Right ventricle myocardium inferior (tissue), 1 donor: ENCODE data around the gene GM2A. TPM values are rescaled to one million over a fixed set of nuclear protein-coding genes. Genes with fewer than 3 reads are reported as not detected.
"Not testable (repeated sequence)": the region's sequence is repeated elsewhere in the genome, so short reads cannot be mapped to it uniquely, and the experiment has no call there.

Experiments
- ATAC-seq: fragments of 200-7000 bp; cut with Tn5 transposase; one replicate; pipeline ENCODE4 v1.9.1; 2020; ENCODE audit warnings: mild to moderate bottlenecking, moderate library complexity
- DNase-seq: peaks from one replicate; pipeline ENCODE4 v3.0.0; 2021; ENCODE audit errors: missing footprints
- intact Hi-C: fragments of 100-400 bp; cut with DNase I; formaldehyde crosslinking; loops from one replicate; pipeline ENCODE4 v1.11.0; 2022
- total RNA-seq: library from RNA; stranded (reverse); fragmentation: NEBNext Ultra II Directional; extraction: Animal tissue kit (Norgen Biotek cat#: 25700); gene quantifications from one replicate; pipeline ENCODE4 v1.2.1, GENCODE V29; 2021
- donor health status: DM: no; HTN: yes; CAD: no; lungs with severe emphysema.

Gene GM2A
- total RNA-seq, 1 donor from 2014 or later = 28.4 TPM

DNA sequence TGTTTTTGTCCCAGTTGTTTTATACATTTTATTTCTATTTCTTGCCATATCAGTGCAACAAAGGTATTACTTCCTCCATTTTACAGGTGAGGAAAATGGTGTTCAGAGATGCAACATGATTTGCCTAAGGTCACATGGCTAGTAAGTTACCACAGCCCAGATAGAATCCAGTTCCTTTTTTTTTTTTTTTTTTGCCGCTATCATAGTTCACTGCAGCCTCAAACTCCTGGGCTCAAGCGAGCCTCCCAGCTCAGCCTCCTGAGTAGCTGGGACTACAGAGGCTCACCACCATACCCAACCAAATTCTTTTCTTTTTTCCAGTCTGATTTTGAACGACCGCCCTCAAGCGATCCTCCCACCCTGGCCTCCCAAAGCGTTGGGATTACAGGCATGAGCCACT lies 28.6 kb upstream of the GM2A start:
- ATAC-seq (no peak), DNase-seq (no peak)
- intact Hi-C loops = loop anchor here (5.0 kb wide), 1 partner anchor 67 kb away; the partner anchor contains the start of gene ANXA6

- DNase-seq (no peak), ATAC-seq (no peak)
- intact Hi-C loops = no loop called here
Observed at GRCh38 chr5:151225071-151225470, 27.9 kb upstream of the GM2A start.

- DNase-seq (no peak), ATAC-seq (no peak)
- intact Hi-C loops = no loop called here
Observed at GRCh38 chr5:151225475-151225874, 27.5 kb upstream of the GM2A start.

DNA sequence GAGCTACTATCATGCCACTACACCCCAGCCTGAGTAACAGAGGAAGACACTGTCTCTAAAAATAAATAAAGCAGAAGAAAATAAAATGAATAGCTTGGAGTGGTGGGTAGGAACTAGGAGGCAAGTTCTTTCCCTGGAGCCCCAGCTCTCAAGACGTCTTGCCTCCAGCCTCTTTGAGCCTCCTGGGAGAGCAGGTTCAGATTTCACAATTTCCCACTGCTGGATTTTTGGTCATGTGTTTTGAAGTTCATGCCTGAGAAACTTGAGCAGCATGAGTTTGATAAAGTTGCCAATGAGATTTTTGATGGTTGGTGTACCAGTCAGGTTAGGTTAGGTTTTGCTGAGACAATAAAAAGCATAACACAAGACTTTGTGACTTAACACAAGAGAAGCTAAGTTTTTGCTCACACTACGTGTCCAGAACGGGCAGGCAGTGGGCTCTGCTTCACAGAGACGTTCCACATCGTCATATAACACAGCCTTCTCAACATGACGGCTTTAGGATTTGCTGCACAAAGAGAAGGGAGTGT lies 25.0 kb upstream of the GM2A start:
- DNase-seq = no peak
- no peak for ATAC-seq
- intact Hi-C loops = no loop called here

GRCh38 chr5:151228986-151229385 lies 24.0 kb upstream of the GM2A start:
- intact Hi-C loops = no loop called here
- DNase-seq = no peak
- no peak for ATAC-seq

DNA sequence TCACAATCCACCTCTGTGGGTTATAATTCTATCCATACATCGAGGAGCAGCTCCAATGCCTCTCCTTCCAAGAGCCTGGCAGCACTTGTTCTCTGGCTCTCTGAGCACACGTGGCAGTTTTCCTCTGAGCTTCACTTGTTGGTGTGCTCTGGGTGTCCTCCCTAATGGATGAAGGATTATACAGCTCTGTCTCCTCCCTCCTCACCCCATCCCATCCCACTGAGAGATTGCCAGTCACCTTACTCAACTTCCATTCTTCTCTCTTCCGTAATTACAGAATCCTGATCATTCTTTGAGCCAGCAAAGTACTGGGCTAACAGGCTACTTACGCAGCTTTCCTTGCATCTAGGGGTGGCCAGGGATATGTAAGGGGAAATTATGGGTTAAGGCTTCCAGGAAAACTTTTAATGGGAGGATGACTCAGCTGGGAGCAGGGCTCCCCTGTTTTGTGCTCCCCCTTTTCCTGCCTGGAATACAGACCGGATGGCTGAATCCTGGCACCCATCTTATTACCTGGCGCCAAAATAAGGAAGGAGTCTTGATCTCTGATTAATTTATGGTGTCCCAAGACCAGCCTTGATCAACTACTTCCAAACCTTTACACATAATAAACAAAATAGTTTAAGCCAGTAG lies 22.8 kb upstream of the GM2A start:
- no peak for DNase-seq
- intact Hi-C loops = no loop called here
- ATAC-seq = no peak

DNA sequence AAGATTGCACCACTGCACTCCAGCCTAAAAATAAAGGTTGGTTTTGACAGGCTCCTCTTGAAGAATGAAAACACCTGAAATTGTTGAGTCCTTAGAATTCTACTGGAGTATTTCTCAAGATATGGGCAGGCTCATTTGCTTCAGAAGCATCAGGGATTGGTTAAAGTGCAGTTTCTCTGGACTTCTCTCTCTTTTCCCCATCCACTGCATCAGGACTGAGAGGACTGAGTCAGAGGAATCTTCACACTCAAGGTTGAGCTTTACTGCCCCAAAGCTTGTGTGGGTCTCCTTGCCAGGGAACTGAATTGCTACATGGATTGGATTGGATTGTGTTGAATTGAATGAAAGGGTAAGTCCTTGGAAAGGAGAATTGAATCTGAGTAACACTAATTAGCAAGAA lies 21.6 kb upstream of the GM2A start:
- intact Hi-C loops = no loop called here
- DNase-seq = no peak
- ATAC-seq = no peak

- intact Hi-C loops = no loop called here
- no peak for DNase-seq
- ATAC-seq = no peak
Observed at GRCh38 chr5:151233616-151234085, 19.3 kb upstream of the GM2A start.

DNA sequence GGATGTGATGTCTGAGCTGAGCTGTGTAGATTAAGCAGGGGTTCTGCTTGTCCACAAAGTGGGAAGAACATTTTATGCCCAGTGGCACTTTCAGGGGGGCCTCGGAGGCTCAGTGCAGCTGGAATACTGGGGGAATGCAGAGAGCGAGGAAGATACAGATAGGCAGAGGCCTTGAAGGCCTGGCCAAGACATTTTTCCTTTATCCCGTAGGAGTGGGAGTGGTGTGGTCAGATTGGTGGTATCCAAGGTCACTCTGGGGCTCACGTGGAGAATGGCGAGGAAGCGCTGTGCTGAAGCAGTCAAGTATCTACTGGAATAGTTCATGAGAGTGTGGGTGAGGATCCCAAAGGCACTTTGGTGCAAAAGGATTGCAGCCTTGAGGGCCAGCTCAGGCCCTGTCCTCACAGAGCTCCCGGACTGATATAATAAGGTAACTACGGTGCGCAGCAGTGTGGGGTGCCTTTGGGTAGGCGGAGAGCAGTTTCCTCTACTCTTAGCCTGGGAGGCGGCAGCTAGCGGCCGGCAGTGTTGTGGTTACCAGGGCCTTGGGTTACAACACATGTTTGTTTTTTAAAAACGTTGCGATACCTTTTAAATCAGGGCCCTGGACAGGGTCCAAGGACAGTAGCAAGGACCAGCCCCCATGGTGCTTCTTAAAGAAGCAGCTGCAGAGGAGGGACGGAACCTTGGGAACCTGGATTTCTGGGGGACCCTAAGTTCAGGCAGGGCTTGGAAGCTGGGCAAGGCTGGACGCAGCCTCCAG lies 18.3 kb upstream of the GM2A start:
- peak; percentile 88 for DNase-seq
- peak; percentile 85 for ATAC-seq
- intact Hi-C loops = loop anchor here (5.0 kb wide), 1 partner anchor 172 kb away; no protein-coding TSS in a partner anchor

GRCh38 chr5:151235239-151235571 lies 17.8 kb upstream of the GM2A start:
- intact Hi-C loops = loop anchor here (5.0 kb wide), 1 partner anchor 173 kb away; no protein-coding TSS in a partner anchor
- DNase-seq, ATAC-seq: not testable (repeated sequence)

GRCh38 chr5:151236888-151237287 lies 16.1 kb upstream of the GM2A start:
- ATAC-seq (no peak), DNase-seq (no peak)
- intact Hi-C loops = loop anchor here (5.0 kb wide), 1 partner anchor 175 kb away; no protein-coding TSS in a partner anchor

DNA sequence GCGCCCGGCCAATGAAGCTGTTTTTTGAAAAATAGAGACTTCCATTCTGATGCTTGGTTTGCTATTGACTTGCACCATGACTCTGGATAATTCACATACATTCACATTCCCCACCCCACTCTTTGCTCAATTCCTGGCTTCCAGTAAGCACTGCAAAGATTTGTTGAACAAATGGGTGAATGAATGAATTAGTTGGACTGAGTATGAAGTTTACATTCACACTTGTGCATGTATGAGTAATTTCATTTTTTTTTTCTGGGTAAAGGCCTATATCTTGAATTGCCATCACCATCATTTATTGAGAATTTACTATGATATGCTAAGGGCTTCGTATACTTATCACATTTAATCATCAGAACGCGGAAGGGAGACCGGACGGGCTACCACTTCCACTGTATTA lies 15.3 kb upstream of the GM2A start:
- ATAC-seq = no peak
- DNase-seq = no peak
- intact Hi-C loops = loop anchor here (2.0 to 5.0 kb wide), 4 partner anchors 15 to 175 kb away; no protein-coding TSS in a partner anchor

GRCh38 chr5:151238303-151238741 lies 14.7 kb upstream of the GM2A start:
- ATAC-seq = peak; percentile 90
- intact Hi-C loops = loop anchor here (2.0 to 5.0 kb wide), 4 partner anchors 16 to 176 kb away; no protein-coding TSS in a partner anchor
- DNase-seq = no peak

GRCh38 chr5:151239237-151239861 lies 13.6 kb upstream of the GM2A start:
- intact Hi-C loops = loop anchor here (2.0 to 5.0 kb wide), 4 partner anchors 17 to 177 kb away; no protein-coding TSS in a partner anchor
- peak; percentile 75 for ATAC-seq
- DNase-seq = peak; percentile 96

DNA sequence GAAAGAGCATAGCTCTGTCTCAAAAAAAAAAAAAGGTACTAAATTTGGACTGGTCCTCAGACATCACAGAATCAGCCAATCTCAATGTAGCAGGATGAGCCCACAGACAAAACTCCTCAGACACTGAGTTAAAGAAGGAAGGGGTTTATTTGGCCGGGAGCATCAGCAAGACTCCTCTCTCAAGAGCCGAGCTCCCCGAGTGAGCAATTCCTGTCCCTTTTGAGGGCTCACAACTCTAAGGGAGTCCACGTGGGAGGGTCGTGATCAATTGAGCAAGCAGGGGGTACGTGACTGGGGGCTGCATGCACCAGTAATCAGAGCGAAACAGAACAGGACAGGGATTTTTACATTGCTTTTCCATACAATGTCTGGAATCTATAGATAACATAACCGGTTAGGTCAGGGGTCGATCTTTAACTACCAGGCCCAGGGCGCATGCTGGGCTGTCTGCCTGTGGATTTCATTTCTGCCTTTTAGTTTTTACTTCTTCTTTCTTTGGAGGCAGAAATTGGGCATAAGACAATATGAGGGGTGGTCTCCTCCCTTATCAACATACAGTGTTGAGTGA lies 12.6 kb upstream of the GM2A start:
- ATAC-seq, DNase-seq, intact Hi-C loops: not testable (repeated sequence)

DNA sequence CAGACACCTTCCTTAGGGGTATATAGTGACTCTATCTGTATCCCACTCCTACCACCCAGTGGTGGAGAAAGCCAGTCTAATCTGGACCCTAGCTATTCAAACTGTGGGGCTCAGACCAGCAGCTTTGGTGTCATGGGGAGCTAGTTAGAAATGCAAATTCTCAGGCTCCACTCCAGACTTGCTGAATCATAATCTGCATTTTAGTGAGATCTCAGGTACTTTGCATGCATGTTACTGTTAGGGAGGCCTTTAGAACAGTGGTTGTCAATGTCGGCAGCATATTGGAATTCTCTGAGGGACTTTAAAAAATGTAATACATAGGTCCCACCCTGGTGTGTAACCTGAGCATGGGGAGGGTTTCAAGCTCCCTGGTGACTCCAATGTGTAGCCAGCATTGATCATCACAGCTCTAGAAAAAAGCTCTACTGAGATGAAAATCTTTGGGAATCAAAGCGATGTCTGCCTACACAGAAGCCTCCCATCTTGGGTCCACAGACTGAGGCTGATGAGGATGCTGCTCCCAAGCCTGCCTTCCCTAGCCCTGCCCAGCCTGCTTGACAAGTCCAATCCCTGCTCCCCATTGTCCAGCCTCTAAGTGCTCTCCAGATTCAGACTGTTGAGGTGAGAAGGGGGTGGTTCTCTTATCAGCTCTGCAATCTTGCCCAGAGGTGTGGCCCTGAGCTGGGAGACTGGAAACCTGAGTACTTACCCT lies 11.9 kb upstream of the GM2A start:
- ATAC-seq (no peak), DNase-seq (no peak)
- intact Hi-C loops = no loop called here

- ATAC-seq (no peak), DNase-seq (no peak)
- intact Hi-C loops = no loop called here
Observed at GRCh38 chr5:151243127-151243526, 9.9 kb upstream of the GM2A start.

GRCh38 chr5:151243564-151243963 lies 9.4 kb upstream of the GM2A start:
- DNase-seq (no peak), ATAC-seq (no peak)
- intact Hi-C loops = no loop called here
